Stimulated activated CD8-positive, alpha-beta memory T cell treated with anti-CD3 and anti-CD28 coated beads, Interleukin-7, amount 100 ng/mL, for 4 hours (primary cell): Measurements from ENCODE around the gene ZYX.
"Not testable (repeated sequence)": the region's sequence is repeated elsewhere in the genome, so short reads cannot be mapped to it uniquely, and the experiment has no call there.

Source experiments
- DNase-seq, 2 donors: peaks; one replicate each; pipeline ENCODE4 v3.0.0-alpha.2; 2020; ENCODE audit warnings: low read depth in 2 of 2

ZYX gene

DNA sequence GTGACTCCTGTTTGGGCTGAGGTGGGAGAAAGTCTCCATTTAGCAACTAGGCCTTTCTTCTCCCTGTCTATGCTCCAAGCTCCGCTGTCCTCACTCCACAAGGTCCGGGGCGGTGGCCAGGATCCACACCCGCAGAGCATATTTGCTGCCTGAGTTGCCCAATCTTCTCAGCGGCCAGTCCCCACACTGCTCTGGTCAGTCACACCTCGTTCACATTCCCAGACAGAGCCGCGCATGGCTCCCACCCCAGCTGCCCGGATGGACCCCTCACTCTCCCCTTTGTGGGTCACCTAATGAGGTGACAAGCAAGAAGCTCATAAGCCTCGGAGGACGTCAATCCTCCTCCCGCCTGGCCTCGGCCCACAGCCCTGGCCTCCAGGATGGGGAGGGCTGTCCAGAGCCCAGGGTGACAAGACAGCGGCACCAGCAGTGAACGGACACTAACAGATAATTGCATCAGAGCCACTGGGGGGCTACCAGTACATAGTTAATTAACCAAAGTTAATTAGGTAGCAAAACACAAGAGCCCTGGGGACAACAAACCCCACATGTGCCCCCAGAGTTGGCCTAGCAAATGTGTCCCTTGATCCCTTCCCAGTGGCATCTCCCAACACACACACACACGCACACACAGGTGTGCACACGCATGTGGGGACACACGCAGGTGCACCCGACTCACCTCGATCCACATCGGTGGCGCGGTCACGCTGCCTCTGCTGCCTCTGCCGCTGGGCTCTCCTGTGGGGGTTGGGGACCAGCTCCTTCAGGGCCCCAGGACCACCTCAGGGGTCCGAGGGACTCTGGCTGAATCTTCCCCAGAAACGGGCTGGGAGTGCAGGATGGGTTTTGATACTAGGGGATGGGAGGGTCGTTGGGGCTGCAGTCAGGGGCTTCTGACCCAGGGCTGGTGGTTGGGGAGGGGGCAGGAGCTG is 15.7 kb downstream of the ZYX start:
- DNase-seq, result no peak

DNA sequence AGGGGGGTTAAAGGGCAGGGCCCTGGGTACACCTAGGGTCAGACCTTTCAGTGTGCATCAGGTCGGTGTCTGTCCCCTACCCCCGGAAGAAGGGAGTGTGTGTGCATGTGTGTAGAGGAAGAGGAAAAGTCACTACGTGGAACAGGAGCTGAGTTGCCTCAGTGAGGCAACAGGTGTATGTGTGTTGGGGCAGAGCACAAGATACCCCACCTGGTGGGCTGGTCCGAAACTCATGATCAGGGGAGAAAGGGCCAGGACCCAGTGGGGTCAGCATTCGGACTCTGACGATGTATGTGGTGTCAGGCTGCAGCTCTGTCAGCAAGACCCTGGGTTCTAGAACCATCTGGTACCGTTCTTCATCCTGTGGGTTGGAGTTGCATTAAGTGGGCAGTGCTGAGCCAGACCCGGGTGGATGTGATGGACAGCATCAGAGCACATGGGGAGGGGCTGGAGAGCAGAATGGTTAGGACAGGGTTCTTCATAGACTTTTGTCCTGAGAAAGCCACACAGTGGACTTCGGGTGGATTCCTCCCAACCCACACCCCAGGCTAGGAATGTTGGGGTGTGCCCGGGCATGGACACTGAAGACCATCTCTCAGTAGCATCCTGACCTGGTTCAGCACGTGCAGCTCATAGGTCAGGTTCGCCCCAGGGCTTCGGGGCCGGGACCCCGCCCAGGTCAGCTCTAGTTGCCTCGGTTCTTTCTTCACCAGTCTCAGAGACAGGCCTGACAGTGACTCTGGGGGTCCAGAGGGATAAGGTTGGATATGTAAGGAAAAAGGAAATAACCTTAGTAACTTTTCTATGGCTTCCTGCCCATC is 16.8 kb downstream of the ZYX start:
- DNase-seq, result no peak

DNA sequence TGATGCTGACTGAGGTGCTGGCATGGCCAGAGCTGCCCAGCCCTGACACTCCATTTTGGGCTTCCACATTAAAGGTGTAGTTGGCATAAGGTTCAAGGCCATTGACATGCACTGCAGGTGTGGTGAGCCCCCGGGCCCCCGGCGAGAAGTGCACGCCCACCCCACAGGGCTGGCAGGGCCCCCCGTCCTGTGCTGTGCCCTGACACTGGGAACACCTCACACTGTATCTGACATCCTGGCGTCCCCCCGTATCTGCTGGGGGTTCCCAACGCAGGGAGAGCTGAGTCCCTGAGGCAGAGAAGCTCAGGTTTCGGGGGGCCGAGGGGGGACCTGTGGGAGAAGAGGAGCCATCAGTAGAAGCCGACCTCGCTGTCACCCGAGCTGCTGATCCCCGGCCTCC is 17.5 kb downstream of the ZYX start:
- DNase-seq, result no peak

DNA sequence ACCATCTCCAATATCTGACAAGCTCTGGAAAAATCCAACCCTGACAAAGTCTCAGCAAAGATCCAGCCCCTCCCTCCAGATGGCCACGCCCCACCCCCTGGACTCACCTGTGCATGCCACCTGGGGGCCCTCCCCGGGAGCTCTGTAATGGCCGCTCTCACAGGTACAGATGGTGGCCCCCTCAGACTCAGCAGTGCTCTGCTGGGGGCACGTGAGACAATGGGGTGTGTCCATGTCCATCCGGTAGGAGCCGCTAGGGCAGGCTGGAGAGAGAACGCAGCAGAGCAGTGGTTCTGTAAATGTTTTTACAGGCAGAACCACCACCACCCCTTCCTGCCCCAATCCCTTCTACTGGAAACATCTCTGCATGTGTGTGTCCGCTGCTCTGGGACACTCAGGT is 18.0 kb downstream of the ZYX start:
- no peak for DNase-seq

DNA sequence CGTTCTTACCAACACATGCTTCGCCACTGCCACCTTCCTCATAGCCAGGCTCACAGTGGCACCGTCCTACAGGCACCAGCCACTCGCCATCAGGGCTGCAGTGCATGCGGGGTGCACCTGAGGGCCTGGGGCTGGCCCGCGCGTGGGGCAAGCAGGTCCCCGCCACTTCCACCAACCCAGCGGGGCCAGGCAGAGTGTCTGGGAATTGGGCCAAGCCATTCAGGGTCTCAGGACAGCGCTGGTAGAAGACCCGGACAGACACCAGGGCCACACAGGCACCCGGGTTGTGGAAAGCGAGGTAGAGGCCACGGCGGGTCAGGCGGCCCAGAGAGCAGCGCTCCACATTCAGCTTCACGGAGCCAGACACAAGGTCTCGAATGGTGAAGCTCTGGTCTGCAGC is 18.5 kb downstream of the ZYX start:
- no peak for DNase-seq

DNA sequence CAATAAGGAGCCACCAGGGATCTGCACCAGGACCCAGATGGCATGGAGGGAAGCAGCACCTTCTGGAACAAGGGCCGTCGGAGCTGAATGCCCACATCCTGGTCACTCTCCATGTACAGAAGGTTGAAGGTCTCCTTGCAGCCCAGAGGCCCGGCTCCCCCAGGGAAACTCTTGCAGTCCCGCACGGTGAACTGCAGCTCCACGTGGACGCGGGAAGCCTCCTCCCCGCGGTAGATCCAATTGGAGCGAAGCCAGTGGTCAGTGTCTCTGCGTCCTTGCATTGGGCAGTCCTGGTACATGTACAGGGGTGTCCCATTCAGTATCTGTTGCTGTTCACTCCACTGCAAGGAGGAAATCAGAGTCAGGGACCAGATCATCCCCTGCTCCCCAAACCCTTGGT is 20.1 kb downstream of the ZYX start:
- DNase-seq, result no peak

DNA sequence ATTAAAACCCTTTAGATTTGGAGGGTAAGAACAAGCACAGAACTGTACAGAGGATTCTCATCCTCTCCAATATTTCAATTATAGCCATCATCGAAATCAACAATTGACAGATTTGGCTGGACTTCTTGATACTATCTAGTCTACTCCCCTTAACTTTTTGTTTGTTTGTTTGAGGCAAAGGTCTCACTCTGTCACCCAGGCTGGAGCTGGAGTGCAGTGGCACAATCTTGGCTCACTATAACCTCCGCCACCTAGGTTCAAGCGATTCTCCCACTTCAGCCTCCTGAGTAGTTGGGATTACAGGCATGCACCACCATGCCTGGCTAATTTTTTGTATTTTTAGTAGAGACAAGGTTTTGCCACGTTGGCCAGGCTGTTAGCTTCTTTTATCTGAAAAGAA is 21.1 kb downstream of the ZYX start:
- not testable (repeated sequence) for DNase-seq

DNA sequence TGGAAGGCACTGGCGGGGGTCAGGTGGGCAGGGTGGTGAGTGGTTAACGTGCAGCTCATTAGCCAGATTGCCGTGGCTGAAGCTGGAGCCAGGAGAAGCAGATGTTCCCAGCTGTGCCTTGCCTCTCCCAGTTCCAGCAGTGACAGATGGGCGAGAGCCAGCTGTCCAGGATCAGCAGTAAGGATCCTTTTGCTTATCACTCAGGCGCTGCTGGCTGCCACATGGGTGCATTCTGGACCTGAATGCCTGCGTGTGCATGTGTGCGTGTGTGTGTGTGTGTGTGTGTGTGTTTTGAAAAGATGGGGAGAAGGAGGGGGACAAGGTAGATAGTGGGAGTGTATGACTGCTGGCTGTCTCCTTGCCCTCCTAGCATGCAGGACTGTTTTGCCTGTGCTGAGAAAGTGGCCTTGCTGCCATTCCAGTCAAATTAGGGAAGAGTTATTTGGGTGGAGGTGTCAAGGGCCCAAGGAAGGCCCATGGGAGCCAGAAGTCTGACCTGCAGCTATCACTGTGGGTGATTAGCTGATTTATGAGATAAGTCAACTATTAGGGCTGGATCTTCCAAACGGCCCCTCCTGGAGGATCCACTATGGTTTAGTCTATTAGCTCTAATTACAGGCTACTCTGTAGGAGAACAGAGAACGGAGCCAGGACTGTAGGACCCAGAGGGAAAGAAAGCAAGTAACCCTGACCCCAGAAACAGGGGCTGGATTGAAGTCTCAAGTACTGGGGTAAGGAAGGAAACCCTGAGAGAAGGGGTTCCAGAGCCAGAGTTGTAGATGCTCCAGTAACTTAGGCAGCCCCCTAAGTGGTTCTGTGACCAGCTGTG is 24.2 kb downstream of the ZYX start:
- DNase-seq, result no peak

DNA sequence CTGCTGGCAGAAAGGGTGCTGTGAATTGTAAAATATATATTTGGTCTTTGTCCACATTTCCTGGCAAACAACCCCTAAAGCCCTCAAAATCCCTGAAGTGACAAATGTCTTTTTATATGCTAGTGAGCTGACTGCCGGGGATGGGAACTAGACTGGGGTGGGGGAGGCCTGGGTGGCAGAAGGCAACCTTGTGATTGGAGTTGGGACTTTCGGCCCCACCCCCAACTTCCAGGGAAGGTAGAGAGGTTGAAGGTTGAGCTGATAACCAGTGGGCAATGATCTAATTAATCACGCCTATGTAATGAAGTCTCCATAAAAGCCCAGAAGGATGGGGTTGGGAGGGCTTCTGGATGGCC is 24.8 kb downstream of the ZYX start:
- DNase-seq, result no peak

DNA sequence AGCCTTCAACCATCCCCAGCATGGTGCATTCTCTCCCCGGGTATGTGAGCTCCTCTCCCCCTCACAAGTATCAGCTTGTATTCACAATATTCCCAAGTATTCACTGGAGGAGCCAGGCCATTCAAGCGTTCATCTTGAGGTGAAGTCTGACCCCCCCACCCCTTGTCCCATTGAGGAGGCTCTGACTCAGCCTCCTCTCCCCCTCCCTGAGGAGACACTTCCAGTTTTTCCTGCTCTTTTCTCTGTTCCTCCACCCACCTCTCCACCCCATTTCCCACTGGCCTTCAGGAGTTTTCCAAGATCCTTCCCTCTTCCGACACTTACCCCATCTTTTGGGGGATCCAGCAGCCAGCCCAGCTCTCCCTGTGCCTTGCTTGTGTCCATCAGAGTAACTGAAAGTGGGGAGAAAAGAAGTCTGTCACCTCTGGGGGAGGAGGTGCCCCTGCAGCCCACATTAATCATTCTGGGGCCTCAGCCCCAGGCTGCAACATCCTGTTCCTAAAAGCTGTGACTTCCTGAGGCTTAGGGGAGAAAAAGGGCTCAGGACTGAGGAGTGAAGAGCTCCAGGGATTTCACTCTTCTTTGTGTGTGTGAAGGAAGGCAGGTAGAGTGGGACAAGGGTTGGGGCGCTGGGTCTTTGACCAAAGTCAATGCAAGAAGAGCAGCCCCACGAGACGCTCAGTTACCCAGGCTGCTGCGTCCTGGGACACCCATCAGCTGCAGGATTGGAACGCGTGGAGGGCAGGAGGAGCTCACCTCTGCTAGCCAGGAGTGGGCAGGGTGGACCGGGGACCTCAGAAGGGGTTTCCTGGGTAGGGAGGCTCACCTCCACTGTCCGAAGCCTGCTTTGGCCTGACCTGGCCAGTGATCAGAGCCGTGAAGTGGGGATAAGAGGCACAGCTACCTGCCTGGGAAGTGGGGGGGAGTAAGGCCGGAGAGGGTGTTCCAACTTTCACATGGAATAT is 26.4 kb downstream of the ZYX start:
- peak in 1 of 2 donors; percentile 27 for DNase-seq

DNA sequence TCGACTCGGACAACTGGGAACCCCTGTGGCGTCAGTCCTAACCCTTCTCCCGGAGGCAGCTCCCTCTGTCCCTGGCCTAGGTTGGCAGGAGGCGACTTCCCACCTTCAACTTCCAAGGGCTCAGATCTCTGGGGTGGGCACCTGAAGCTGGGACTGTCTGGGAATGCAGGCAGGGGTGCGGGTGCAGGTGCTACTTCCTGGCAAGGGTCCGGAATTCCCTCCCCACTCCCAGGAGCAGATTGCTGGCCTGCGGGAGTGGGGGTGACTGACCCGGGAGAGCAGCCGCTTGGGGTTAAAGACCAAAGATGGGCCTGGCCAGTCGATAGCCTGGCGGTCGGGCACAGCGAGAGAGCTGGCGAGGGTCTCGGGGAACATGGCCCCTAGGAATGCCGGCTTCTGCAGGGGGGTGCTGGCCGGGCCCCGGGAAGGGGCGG is 27.1 kb downstream of the ZYX start:
- DNase-seq, result no peak

DNA sequence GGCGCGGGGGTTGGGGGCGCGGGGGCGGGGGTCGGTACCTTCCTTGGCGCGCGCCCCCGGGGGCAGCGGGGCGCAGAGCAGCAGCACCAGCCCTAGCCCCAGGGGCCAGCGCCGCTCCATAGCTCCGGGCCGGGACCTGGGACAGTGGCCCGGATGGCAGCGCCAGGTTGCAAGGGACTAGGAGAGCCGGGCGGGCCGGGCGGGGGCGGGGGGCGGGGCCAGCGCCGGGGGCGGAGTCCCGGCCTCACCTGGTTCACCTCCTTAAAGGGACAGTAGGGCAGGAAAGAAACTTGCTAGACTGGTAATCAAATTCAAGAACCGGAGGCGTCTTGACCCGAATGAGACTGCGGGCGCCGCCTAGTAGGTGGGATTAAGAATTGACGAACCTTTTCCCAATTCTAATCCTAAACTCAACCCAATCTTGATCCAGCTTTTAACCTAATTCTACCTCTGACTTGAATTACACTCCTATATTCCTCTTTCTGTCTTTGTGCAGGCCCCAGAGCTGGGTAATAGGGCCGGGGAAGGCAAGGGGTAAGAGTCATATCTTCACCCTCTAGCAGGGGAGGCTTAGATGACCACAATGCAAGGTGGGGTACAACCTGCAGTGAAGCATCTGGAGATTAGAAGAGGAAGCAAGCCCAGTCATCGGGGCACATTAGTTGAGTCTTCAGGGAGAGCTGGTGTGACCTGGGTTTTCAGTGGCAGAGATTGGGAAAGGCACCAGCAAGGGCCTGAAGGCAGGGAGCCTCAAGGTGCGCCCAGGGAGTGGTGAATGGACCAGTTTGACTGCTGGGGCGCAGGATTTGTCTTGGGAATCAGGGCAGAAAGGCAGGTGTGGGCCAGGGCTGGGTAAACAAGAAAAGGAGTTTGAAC is 27.8 kb downstream of the ZYX start, which contains the start of gene EPHA1:
Gene EPHA1, minus strand, starts transcription at position 171 of the 876 bp plus-strand sequence. Its CDS starts 51 bp downstream, at position 120.
- peak; percentile 17 to 23 for DNase-seq

DNA sequence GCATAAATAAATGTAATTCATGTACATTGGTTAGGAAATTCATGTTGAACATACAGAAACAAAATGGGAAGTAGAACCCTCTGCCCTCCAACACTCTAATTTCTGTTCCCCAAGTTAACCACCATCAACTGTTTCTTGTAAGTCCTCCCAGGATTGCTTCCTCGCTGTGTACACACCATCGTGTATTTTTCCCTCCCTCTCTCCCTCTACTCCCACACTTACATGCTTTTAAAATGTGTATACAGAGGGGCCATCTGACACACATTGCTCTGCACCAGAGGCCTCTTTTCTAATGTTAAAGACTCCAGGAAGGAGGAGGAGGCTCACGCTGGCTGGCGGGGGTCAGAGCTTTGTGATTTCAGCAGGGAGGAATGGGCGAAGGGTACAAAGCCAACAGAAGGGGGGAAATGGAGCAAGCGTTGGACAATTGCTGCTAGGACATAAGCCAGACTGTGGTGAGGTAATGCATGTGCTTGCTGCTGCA is 29.4 kb downstream of the ZYX start:
- DNase-seq, result no peak

DNA sequence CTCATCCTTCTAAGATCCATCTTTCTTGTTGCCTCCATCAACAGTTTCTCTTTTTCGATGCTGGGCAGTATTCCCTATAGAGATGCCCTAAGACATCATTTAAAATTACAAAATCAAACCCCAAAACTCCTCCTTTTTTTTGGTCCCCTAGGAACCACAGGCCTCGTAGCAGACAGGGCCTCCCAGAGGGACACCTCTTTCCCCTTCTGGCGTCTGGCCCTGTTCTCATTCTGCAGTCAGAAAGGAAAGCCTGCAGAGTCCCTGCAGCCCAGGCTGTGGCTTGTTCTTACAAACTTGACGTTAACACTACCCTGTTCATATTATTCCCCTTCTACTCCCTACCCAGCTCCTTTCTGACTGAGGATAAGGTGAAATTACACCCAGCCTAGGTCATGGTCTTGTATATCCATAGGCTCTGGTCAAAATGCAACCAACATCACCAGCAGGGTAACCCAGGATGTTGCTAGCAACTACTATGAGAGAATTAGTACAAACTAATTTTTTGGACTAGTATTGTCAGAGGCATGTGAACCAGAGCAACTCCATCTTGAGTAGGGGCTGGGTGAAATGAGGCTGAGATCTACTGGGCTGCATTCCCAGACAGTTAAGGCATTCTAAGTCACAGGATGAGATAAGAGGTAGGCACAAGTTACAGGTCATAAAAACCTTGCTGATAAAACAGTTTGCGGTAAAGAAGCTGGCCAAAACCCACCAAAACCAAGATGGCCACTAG is 31.0 kb downstream of the ZYX start:
- DNase-seq, result no peak

DNA sequence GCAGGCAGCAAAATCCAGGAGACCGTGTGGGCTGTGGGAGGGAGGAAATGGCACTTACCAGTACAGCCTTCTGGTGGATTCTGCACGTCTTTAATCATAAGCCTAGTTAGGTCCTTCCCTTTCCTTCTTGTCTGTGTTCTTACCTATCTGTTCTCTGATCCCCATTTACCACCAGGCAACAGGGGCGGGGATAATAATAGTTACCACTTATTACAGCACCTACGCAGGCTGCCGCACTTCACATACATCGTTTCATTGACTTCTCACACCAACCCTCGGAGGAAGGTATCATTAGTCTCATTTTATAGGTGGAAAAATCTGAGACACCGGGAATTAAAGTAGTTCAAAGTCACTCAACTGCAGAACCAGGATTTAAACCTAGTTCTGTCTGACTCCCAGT is 32.0 kb downstream of the ZYX start:
- no peak for DNase-seq

DNA sequence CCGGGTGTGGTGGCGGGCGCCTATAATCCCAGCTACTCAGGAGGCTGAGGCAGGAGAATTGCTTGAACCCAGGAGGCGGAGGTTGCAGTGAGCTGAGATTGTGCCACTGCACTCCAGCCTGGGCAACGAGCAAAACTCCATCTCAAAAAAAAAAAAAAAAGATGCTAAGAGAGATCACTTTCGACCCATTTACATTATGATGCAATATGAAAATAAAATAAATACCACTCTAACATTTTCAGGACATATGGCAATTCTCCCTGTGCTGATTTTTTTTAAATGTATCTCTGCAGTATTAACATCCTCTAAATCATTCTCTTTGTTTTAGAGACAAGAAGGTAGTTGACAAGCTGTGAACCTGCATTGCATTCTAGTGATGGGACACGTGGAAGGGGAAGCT is 34.1 kb downstream of the ZYX start:
- not testable (repeated sequence) for DNase-seq

DNA sequence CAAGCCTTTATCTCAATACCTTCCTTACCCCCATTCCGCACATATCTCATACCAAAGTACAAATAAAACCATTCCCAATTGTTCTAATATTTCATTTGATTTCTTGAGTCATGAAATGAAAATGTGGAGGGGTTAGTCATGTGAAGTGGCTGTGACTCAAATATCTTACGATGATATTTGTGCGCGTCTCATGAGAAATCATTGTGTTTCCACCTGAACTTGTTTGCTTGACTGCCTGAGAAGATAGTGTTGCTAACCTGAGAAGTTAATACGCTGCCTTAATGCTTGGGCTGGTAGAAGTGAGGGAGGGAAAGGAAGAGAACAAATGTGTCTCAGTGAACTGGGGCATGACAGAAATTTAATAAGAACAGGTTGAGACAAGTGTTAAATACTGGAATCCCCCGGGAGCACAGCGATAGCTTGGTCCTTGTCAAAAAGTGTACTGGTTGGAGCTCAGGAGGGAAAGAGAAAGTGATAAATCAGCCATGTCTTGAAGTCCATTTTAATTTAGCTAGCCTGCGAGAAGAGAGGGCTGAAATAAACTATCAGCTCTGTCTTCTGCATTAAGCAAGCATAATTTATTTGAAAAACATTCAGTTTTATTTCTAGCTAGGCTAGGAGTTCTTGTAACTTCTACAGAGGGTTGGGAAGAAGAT is 34.7 kb downstream of the ZYX start:
- DNase-seq, result no peak

DNA sequence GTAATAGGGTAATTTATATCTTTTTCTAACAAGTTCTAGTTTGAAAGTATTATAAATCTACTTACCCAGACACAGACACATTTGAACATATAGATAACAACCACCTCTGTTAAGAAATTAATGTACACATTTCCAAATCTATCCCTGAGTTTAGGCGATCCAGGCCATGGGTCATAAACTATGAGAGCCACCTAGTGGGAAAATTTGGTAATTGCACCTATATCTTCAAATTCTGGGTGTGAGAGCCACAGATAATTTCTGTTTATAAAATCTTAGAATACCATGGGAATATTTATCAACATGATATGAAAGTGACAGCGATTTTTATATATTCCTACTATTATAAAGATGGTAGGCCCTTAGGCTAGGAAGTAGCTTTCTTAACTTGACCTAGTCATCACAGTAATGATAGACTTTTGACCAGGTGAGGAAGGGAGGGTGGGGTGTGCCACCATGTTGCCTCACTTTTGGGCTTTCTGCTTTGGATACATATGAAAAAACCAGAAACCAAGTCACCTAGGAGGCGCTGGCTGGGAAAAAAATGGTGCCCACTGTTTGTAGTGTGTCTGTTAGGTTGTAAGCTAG is 35.5 kb downstream of the ZYX start:
- DNase-seq, result no peak
